A549 (cell line): Measurements from ENCODE around the gene ABCA1. TPM values are rescaled to one million over a fixed set of nuclear protein-coding genes. Genes with fewer than 3 reads are reported as not detected.
"Not testable (repeated sequence)": the region's sequence is repeated elsewhere in the genome, so short reads cannot be mapped to it uniquely, and the experiment has no call there.

ENCODE experiments used
- ATAC-seq, 2 experiments: fragments of 200-7000 bp in 1 of 2; fragments of >200 bp in 1 of 2; cut with Nextera tagmentation in 1 of 2; cut with Tn5 transposase in 1 of 2; 3 replicates each; pipeline versions ENCODE4 v1.8.0 to v1.9.1; 2018 to 2020; ENCODE audit warnings: mild to moderate bottlenecking in 1 of 2, moderate library complexity in 1 of 2
- CTCF ChIA-PET: fragments of 300-600 bp; sonication (Branson Sonifier 250); formaldehyde crosslinking; extraction: SDS; loops from one replicate; lab custom pipeline; 2021; ENCODE audit warnings: antibody characterized with exemption, inconsistent platforms; lab: Yijun Ruan, JAX
- POLR2A ChIA-PET: fragments of 350-600 bp; formaldehyde crosslinking; extraction: SDS; loops from one replicate; lab custom pipeline; 2021; ENCODE audit warnings: antibody characterized with exemption, inconsistent platforms; lab: Yijun Ruan, JAX
- DNase-seq, 2 experiments: peaks; one replicate each; pipeline versions ENCODE4 v3.0.0 to v3.0.0-alpha.2; 2011 to 2016; ENCODE audit warnings: low read depth in 1 of 2, low spot score in 1 of 2
- FAIRE-seq: peaks from 2 replicates; lab custom pipeline; 2011; peaks lifted over from hg19 to GRCh38; lab: Jason Lieb, UNC
- H3K27ac ChIP-seq, 2 experiments: fragments of >200 bp; sonication (Bioruptor Twin); formaldehyde crosslinking; 3 replicates each; pipeline ENCODE4 v1.5.1; 2016 to 2017
- H3K4me1 ChIP-seq: fragments of >200 bp; sonication (Bioruptor Twin); formaldehyde crosslinking; 3 replicates; pipeline ENCODE4 v1.6.1; 2016
- H3K4me2 ChIP-seq: fragments of >200 bp; sonication (Bioruptor Twin); formaldehyde crosslinking; 3 replicates; pipeline ENCODE4 v1.6.1; 2016
- H3K4me3 ChIP-seq: fragments of >200 bp; sonication (Bioruptor Twin); formaldehyde crosslinking; 3 replicates; pipeline ENCODE4 v1.5.1; 2016
- H3K9me3 ChIP-seq: fragments of >200 bp; sonication (Bioruptor Twin); formaldehyde crosslinking; 3 replicates; pipeline ENCODE4 v1.6.1; 2016
- BHLHE40 ChIP-seq: IDR thresholded peaks from 2 replicates; pipeline ENCODE4 v1.6.1; 2012; ENCODE audit warnings: low read depth, low read length, inconsistent platforms
- CBX2 ChIP-seq: fragments of 200-600 bp; sonication (generic); IDR thresholded peaks from 2 replicates; pipeline ENCODE4 v1.6.1; 2016; ENCODE audit warnings: low read depth, mild to moderate bottlenecking, borderline replicate concordance
- CEBPB ChIP-seq, 2 experiments: fragments of >200 bp in 1 of 2; sonication (Bioruptor Twin) in 1 of 2; formaldehyde crosslinking in 1 of 2; IDR thresholded peaks; 2 replicates each; pipeline ENCODE4 v1.6.1; 2012 to 2016
- EHF ChIP-seq: fragments of 250-450 bp; sonication (Bioruptor Pico); IDR thresholded peaks from 2 replicates; pipeline ENCODE4 v1.5.0; 2020; ENCODE audit warnings: mild to moderate bottlenecking
- EHMT2 ChIP-seq: fragments of 200-600 bp; sonication (generic); IDR thresholded peaks from 2 replicates; pipeline ENCODE4 v1.6.1; 2016; ENCODE audit warnings: antibody characterized with exemption, low read depth, mild to moderate bottlenecking, moderate library complexity
- ESRRA ChIP-seq: fragments of 150-350 bp; IDR thresholded peaks from 2 replicates; pipeline ENCODE4 v1.6.1; 2014; ENCODE audit warnings: mild to moderate bottlenecking, low read length, borderline replicate concordance
- HOXB5 ChIP-seq: fragments of 250-450 bp; sonication (Bioruptor Pico); IDR thresholded peaks from 2 replicates; pipeline ENCODE4 v1.5.0; 2020; ENCODE audit warnings: mild to moderate bottlenecking, moderate library complexity
- KDM1A ChIP-seq: fragments of 200-600 bp; sonication (generic); IDR thresholded peaks from 2 replicates; pipeline ENCODE4 v1.6.1; 2016; ENCODE audit warnings: low read depth, mild to moderate bottlenecking
- KDM5A ChIP-seq: fragments of 200-600 bp; sonication (generic); IDR thresholded peaks from 2 replicates; pipeline ENCODE4 v1.6.1; 2016; ENCODE audit warnings: antibody characterized with exemption, mild to moderate bottlenecking
- MYC ChIP-seq: IDR thresholded peaks from 2 replicates; pipeline ENCODE4 v1.6.1; 2012; ENCODE audit warnings: mild to moderate bottlenecking, inconsistent platforms, low read length, improper control_type of control experiment, borderline replicate concordance
- NFE2L2 ChIP-seq: fragments of 150-350 bp; conservative IDR thresholded peaks from 2 replicates; pipeline ENCODE4 v1.6.1; 2014; ENCODE audit warnings: low read length
- NR3C1 ChIP-seq: fragments of >200 bp; sonication (Bioruptor Twin); formaldehyde crosslinking; IDR thresholded peaks from 3 replicates; pipeline ENCODE4 v1.6.1; 2017
- POLR2A ChIP-seq: IDR thresholded peaks from 2 replicates; pipeline ENCODE4 v1.6.1; 2012; ENCODE audit warnings: mild to moderate bottlenecking, low read length
- POLR2AphosphoS2 ChIP-seq: conservative IDR thresholded peaks from 2 replicates; pipeline ENCODE4 v1.6.1; 2012; ENCODE audit warnings: low read length, improper control_type of control experiment, inconsistent platforms
- RCOR1 ChIP-seq: fragments of 150-350 bp; IDR thresholded peaks from 2 replicates; pipeline ENCODE4 v1.6.1; 2014; ENCODE audit warnings: antibody characterized with exemption, low read length, low read depth
- RNF2 ChIP-seq: fragments of 200-600 bp; sonication (generic); IDR thresholded peaks from 2 replicates; pipeline ENCODE4 v1.6.1; 2016; ENCODE audit warnings: low read depth, mild to moderate bottlenecking, antibody characterized with exemption, moderate library complexity, borderline replicate concordance
- SREBF2 ChIP-seq: fragments of 450-650 bp; IDR thresholded peaks from 2 replicates; pipeline ENCODE4 v1.6.1; 2014; ENCODE audit warnings: mild to moderate bottlenecking, moderate library complexity
- TP53 ChIP-seq: fragments of 250-450 bp; sonication (Bioruptor Pico); IDR thresholded peaks from 2 replicates; pipeline ENCODE4 v1.5.0; 2021; ENCODE audit warnings: mild to moderate bottlenecking, moderate library complexity
- ZC3H11A ChIP-seq: fragments of 450-650 bp; IDR thresholded peaks from 2 replicates; pipeline ENCODE4 v1.6.1; 2014; ENCODE audit warnings: antibody characterized with exemption, mild to moderate bottlenecking
- ZFP36 ChIP-seq: fragments of 450-650 bp; IDR thresholded peaks from 2 replicates; pipeline ENCODE4 v1.6.1; 2014; ENCODE audit warnings: borderline replicate concordance; ENCODE audit not compliant: partially characterized antibody
- WGBS: methylation state at CpG from one replicate; pipeline ENCODE4 v1.1.6; 2017; ENCODE audit errors: missing lambda C conversion rate; 5-methylcytosine and 5-hydroxymethylcytosine counted together
- polyA plus RNA-seq, 4 experiments: library from polyadenylated mRNA; depleted of rRNA in 3 of 4; stranded (reverse); fragments of >200 nt; fragmentation: RNase III in 1 of 4; extraction: RNeasy Plus Mini Kit Qiagen cat#74134 plus additional on column Dnase treatment in 1 of 4; gene quantifications; 2 replicates in 3 of 4; 3 replicates in 1 of 4; pipeline ENCODE4 v1.2.3, GENCODE V29; 2011 to 2017
- TF ChIP-seq, protein P1 (sequence below): IDR thresholded peaks from 2 replicates; pipeline ENCODE4 v1.6.1; 2012
- TF ChIP-seq, protein P2 (sequence below): fragments of 250-450 bp; sonication (Bioruptor Pico); IDR thresholded peaks from 2 replicates; pipeline ENCODE4 v1.5.0; 2020; ENCODE audit warnings: low read depth, mild to moderate bottlenecking, moderate library complexity
- TF ChIP-seq, protein P3 (sequence below): IDR thresholded peaks from 2 replicates; pipeline ENCODE4 v1.6.1; 2012; ENCODE audit warnings: low read depth, borderline replicate concordance
- TF ChIP-seq, protein P4 (sequence below): fragments of 200-600 bp; sonication (generic); IDR thresholded peaks from 2 replicates; pipeline ENCODE4 v1.6.1; 2016; ENCODE audit warnings: antibody characterized with exemption, mild to moderate bottlenecking, moderate library complexity
- TF ChIP-seq, protein P5 (sequence below): fragments of >200 bp; sonication (Bioruptor Twin); formaldehyde crosslinking; IDR thresholded peaks from 3 replicates; pipeline ENCODE4 v1.5.1; 2016

ABCA1 gene
- polyA plus RNA-seq, 2 of the 4 experiments (the other 2 are of a cell fraction) = 3.6 to 12.0 TPM

DNA sequence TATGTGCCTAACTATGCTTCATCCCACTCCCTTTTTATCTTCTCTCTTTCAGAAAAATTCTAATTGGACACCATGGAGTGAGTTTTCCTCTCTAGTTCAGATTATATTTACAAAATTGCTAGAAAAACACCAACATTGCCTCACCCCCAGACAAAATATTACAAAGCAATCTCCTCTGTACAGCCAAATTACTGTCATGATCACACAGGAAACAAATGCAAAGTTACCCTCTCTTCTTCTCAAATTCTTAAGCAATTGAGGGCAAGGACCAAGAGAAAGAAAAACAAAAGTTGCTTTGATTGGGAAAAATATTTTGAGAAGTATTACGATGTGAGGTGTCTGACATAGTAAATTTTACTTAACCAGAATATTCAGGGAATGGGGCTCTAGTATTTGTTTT is 30.8 kb upstream of the ABCA1 start:
- 29% methylated on average over 1 of the region's 1 CpG for WGBS
- FAIRE-seq (no peak), DNase-seq (no peak), ATAC-seq (no peak)
- no peak overlapping the region for H3K4me3 ChIP-seq
- H3K9me3 ChIP-seq = no peaks in the 10 kb centered on the region
- no peak overlapping the region for H3K4me2 ChIP-seq
- ChIA-PET POLR2A (no interaction called here), CTCF (interaction anchor here (1.2 to 1.8 kb wide), 2 partner anchors 11 to 14 kb away, joined by 3 to 7 read pairs; no protein-coding TSS in a partner anchor)
- H3K27ac ChIP-seq = no peak overlapping the region
- peaks cover 7% of the 10 kb centered on the region for H3K4me1 ChIP-seq
- TF ChIP-seq, protein P1, sequence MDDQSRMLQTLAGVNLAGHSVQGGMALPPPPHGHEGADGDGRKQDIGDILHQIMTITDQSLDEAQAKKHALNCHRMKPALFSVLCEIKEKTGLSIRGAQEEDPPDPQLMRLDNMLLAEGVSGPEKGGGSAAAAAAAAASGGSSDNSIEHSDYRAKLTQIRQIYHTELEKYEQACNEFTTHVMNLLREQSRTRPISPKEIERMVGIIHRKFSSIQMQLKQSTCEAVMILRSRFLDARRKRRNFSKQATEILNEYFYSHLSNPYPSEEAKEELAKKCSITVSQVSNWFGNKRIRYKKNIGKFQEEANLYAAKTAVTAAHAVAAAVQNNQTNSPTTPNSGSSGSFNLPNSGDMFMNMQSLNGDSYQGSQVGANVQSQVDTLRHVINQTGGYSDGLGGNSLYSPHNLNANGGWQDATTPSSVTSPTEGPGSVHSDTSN = no peak
- TF ChIP-seq ZFP36 = no peak
- TF ChIP-seq, all 56 proteins: peak for 0

DNA sequence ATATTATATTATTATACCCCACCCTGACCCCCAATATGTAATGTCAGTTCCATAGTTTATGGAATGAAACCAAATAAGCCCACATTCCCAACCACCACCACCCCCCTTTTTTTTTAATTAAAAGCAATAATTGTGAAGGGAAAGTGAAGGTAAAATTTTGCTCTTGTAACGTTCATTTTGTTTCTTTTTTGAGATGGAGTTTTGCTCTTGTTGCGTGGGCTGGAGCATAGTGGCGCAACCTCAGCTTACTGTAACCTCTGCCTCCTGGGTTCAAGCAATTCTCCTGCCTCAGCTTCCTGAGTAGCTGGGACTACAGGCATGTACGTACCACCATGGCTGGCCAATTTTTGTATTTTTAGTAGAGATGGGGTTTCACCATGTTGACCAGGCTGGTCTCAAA is 30.1 kb upstream of the ABCA1 start:
- WGBS = 90% methylated on average over 4 of the region's 4 CpGs
- POLR2A ChIA-PET, H3K9me3 ChIP-seq, ATAC-seq, H3K4me1 ChIP-seq, H3K4me2 ChIP-seq, FAIRE-seq, DNase-seq, H3K27ac ChIP-seq, H3K4me3 ChIP-seq: not testable (repeated sequence)
- CTCF ChIA-PET = interaction anchor here (1.8 kb wide), 1 partner anchor 11 kb away, joined by 7 read pairs; no protein-coding TSS in a partner anchor

DNA sequence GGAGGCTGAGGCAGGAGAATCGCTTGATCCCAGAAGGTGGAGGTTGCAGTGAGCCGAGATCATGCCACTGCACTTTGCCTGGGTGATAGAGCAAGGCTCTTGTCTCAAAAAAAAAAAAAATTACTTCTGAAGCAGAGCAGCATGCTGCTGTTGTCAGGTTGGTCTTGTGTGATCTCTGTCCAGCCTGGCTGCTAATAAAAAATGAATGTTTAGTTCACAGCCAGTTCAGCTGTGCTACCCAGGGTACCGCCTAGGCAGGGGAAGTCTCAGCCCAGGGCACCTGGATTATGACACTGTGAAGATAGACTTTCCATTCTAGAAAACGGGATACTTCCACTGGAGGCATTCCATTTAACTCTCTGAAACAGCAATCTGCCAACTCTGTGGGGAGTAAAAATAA is 23.5 kb upstream of the ABCA1 start:
- whole genome bisulfite sequencing = 85% methylated on average over 4 of the region's 4 CpGs
- TF ChIP-seq ZC3H11A = no peak
- no peak for TF ChIP-seq CBX2
- TF ChIP-seq, protein P2, sequence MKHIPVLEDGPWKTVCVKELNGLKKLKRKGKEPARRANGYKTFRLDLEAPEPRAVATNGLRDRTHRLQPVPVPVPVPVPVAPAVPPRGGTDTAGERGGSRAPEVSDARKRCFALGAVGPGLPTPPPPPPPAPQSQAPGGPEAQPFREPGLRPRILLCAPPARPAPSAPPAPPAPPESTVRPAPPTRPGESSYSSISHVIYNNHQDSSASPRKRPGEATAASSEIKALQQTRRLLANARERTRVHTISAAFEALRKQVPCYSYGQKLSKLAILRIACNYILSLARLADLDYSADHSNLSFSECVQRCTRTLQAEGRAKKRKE (CRISPR knock-in tag) = no peak
- TF ChIP-seq NR3C1 = no peak
- TF ChIP-seq EHF = no peak
- TF ChIP-seq TP53 (CRISPR knock-in tag) = no peak
- TF ChIP-seq, protein P3, sequence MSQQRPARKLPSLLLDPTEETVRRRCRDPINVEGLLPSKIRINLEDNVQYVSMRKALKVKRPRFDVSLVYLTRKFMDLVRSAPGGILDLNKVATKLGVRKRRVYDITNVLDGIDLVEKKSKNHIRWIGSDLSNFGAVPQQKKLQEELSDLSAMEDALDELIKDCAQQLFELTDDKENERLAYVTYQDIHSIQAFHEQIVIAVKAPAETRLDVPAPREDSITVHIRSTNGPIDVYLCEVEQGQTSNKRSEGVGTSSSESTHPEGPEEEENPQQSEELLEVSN = no peak
- TF ChIP-seq ZFP36 = no peak
- TF ChIP-seq POLR2AphosphoS2 = no peak
- no peak for TF ChIP-seq RCOR1
- TF ChIP-seq POLR2A = no peak
- no peak for TF ChIP-seq RNF2
- no peak for TF ChIP-seq NFE2L2
- no peak for TF ChIP-seq EHMT2
- TF ChIP-seq KDM5A = no peak
- TF ChIP-seq CEBPB (IDR thresholded peaks at IDR 0.05) = no peak
- Histone ChIP-seq H3K9me3 (no peaks in the 10 kb centered on the region), H3K27ac (no peak overlapping the region), H3K4me1 (no peaks in the 10 kb centered on the region), H3K4me3 (no peak overlapping the region), H3K4me2 (no peak overlapping the region)
- no peak for DNase-seq
- ATAC-seq = no peak
- no peak for FAIRE-seq
- CTCF ChIA-PET = no interaction called here
- POLR2A ChIA-PET = no interaction called here

DNA sequence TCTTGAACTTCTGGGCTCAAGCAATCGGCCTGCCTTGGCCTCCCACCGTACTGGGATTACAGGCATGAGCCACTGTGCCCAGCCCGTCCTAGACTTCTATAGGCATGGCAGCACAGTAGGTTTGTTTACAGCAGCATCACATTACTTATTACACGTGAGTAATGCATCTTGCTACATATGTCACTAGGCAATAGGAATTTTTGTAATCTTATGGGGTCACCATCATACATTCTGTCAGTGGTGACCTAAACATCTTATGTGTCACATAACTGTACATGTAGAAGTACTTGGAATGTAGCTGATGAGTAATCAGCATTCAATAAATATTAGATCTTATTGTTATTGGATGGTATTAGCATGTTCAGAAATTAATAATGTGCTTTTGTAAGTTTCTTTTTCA is 22.9 kb upstream of the ABCA1 start:
- ATAC-seq (no peak), FAIRE-seq (no peak), DNase-seq (no peak)
- Histone ChIP-seq H3K4me3 (no peak overlapping the region), H3K27ac (no peak overlapping the region), H3K4me1 (no peaks in the 10 kb centered on the region), H3K9me3 (no peaks in the 10 kb centered on the region), H3K4me2 (no peak overlapping the region)
- WGBS = 84% methylated on average over 4 of the region's 4 CpGs
- POLR2A ChIA-PET = no interaction called here
- CTCF ChIA-PET = no interaction called here
- TF ChIP-seq, protein P4, sequence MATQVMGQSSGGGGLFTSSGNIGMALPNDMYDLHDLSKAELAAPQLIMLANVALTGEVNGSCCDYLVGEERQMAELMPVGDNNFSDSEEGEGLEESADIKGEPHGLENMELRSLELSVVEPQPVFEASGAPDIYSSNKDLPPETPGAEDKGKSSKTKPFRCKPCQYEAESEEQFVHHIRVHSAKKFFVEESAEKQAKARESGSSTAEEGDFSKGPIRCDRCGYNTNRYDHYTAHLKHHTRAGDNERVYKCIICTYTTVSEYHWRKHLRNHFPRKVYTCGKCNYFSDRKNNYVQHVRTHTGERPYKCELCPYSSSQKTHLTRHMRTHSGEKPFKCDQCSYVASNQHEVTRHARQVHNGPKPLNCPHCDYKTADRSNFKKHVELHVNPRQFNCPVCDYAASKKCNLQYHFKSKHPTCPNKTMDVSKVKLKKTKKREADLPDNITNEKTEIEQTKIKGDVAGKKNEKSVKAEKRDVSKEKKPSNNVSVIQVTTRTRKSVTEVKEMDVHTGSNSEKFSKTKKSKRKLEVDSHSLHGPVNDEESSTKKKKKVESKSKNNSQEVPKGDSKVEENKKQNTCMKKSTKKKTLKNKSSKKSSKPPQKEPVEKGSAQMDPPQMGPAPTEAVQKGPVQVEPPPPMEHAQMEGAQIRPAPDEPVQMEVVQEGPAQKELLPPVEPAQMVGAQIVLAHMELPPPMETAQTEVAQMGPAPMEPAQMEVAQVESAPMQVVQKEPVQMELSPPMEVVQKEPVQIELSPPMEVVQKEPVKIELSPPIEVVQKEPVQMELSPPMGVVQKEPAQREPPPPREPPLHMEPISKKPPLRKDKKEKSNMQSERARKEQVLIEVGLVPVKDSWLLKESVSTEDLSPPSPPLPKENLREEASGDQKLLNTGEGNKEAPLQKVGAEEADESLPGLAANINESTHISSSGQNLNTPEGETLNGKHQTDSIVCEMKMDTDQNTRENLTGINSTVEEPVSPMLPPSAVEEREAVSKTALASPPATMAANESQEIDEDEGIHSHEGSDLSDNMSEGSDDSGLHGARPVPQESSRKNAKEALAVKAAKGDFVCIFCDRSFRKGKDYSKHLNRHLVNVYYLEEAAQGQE = no peak
- TF ChIP-seq SREBF2 = no peak
- TF ChIP-seq HOXB5 (CRISPR knock-in tag) = no peak
- TF ChIP-seq, protein P5, sequence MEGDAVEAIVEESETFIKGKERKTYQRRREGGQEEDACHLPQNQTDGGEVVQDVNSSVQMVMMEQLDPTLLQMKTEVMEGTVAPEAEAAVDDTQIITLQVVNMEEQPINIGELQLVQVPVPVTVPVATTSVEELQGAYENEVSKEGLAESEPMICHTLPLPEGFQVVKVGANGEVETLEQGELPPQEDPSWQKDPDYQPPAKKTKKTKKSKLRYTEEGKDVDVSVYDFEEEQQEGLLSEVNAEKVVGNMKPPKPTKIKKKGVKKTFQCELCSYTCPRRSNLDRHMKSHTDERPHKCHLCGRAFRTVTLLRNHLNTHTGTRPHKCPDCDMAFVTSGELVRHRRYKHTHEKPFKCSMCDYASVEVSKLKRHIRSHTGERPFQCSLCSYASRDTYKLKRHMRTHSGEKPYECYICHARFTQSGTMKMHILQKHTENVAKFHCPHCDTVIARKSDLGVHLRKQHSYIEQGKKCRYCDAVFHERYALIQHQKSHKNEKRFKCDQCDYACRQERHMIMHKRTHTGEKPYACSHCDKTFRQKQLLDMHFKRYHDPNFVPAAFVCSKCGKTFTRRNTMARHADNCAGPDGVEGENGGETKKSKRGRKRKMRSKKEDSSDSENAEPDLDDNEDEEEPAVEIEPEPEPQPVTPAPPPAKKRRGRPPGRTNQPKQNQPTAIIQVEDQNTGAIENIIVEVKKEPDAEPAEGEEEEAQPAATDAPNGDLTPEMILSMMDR = no peak
- TF ChIP-seq MYC = no peak
- TF ChIP-seq BHLHE40 = no peak
- TF ChIP-seq ESRRA = no peak
- no peak for TF ChIP-seq TP53 (CRISPR knock-in tag)
- no peak for TF ChIP-seq KDM1A
